Endothelial cell of umbilical vein (primary cell): Measurements from ENCODE around the gene PCLO.

Source experiments
- EZH2 ChIP-seq: IDR thresholded peaks from 2 replicates; pipeline ENCODE4 v1.6.1; 2012; ENCODE audit warnings: borderline replicate concordance, low read depth, mild to moderate bottlenecking, moderate library complexity, low read length, inconsistent platforms; ENCODE audit not compliant: severe bottlenecking
- FOS ChIP-seq: IDR thresholded peaks from 2 replicates; pipeline ENCODE4 v1.6.1; 2011; ENCODE audit warnings: mild to moderate bottlenecking, low read length, moderate library complexity, borderline replicate concordance; ENCODE audit not compliant: insufficient read depth
- JUN ChIP-seq: IDR thresholded peaks from 2 replicates; pipeline ENCODE4 v1.6.1; 2011; ENCODE audit warnings: borderline replicate concordance, low read depth; ENCODE audit not compliant: insufficient read length, insufficient read depth
- POLR2A ChIP-seq: IDR thresholded peaks from 2 replicates; pipeline ENCODE4 v1.6.1; 2012; ENCODE audit warnings: low read depth, mild to moderate bottlenecking, control low read depth, low read length
- POLR2AphosphoS5 ChIP-seq: IDR thresholded peaks from 2 replicates; pipeline ENCODE4 v1.6.1; 2012; ENCODE audit warnings: low read depth, mild to moderate bottlenecking, control low read depth, low read length, moderate library complexity; ENCODE audit not compliant: insufficient read depth
- TF ChIP-seq, protein P1 (sequence below), 2 donors: IDR thresholded peaks; 1 replicate in 1 of 2; 2 replicates in 1 of 2; pipeline ENCODE4 v1.5.1; 2011; ENCODE audit warnings: low read length in 2 of 2, mild to moderate bottlenecking in 2 of 2, moderate library complexity in 2 of 2, control low read depth in 1 of 2, inconsistent platforms in 1 of 2, low read depth in 1 of 2; ENCODE audit not compliant: insufficient read depth in 1 of 2; ENCODE audit errors: extremely low read depth in 1 of 2
- TF ChIP-seq, protein P2 (sequence below): IDR thresholded peaks from 2 replicates; pipeline ENCODE4 v1.6.1; 2011; ENCODE audit not compliant: insufficient read depth, insufficient read length

DNA sequence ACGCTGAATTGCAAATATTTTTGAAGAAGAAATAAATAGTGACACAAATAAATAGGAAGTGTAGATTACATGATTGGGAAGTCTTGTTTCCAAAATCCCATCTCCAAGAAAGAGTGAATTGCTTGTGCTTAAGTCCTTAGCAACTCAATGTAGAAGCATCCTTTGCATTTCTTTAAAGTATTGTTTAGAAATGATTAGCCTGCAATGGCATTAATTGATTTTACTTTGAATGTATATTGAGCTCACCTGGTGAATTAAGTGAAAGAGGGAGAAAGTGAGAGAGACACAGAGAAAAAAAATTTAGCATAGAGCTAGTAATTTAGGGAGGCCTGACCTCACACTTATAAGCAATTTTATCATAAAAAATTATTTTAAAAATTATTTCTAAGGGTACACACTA, 49.0 kb upstream of the PCLO start:
- TF ChIP-seq, protein P1, sequence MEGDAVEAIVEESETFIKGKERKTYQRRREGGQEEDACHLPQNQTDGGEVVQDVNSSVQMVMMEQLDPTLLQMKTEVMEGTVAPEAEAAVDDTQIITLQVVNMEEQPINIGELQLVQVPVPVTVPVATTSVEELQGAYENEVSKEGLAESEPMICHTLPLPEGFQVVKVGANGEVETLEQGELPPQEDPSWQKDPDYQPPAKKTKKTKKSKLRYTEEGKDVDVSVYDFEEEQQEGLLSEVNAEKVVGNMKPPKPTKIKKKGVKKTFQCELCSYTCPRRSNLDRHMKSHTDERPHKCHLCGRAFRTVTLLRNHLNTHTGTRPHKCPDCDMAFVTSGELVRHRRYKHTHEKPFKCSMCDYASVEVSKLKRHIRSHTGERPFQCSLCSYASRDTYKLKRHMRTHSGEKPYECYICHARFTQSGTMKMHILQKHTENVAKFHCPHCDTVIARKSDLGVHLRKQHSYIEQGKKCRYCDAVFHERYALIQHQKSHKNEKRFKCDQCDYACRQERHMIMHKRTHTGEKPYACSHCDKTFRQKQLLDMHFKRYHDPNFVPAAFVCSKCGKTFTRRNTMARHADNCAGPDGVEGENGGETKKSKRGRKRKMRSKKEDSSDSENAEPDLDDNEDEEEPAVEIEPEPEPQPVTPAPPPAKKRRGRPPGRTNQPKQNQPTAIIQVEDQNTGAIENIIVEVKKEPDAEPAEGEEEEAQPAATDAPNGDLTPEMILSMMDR (IDR thresholded peaks at IDR 0.05; ENCODE audit: extremely low read depth in 1 of 2, insufficient read depth in 1 of 2, low read depth in 1 of 2, low read length in 2 of 2) = no peak
- TF ChIP-seq POLR2AphosphoS5 (no peak), FOS (no peak), POLR2A (no peak), JUN (no peak), EZH2 (no peak)
- TF ChIP-seq, protein P2, sequence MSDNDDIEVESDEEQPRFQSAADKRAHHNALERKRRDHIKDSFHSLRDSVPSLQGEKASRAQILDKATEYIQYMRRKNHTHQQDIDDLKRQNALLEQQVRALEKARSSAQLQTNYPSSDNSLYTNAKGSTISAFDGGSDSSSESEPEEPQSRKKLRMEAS = no peak
